HG03520 (cell line): Measurements from ENCODE around the gene ICOSLG.
"Not testable (repeated sequence)": the region's sequence is repeated elsewhere in the genome, so short reads cannot be mapped to it uniquely, and the experiment has no call there.

Source experiments
- ATAC-seq: cut with Tn5 transposase; IDR thresholded peaks from one replicate; pipeline ENCODE4 v1.9.1; 2021; ENCODE audit warnings: mild to moderate bottlenecking, moderate library complexity; ENCODE audit not compliant: unreplicated experiment

The ICOSLG gene

DNA sequence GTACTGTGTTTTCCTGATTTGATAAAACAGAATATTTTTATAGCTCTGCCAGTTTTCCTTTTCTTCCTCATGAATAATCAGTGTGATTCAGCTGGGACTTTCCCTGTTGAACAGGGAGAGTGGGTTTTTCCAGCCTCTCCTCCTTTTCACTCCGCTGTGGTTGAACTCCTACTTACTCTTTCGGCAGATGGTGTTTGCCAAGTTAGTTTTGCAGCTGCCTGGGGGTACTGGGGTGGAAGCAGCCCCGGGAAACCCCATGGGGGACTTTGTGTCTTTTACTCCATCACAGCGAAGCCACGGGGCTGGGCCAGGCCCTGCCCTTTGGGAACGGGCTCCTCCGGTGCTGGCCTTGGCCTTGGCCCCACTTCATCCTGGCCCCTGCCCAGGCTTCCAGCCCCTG, 55.9 kb downstream of the ICOSLG start:
- ATAC-seq, result not testable (repeated sequence)

- ATAC-seq, result not testable (repeated sequence)
Measured at GRCh38 chr21:44182202-44182601, 58.5 kb downstream of the ICOSLG start.

GRCh38 chr21:44181506-44181905, 59.2 kb downstream of the ICOSLG start:
- not testable (repeated sequence) for ATAC-seq

- not testable (repeated sequence) for ATAC-seq
Measured at GRCh38 chr21:44176127-44176526, 64.6 kb downstream of the ICOSLG start.

GRCh38 chr21:44175189-44175588, 65.6 kb downstream of the ICOSLG start:
- not testable (repeated sequence) for ATAC-seq
